Measurements from ENCODE around the gene ANO7.

- TF ChIP-seq, protein P1, sequence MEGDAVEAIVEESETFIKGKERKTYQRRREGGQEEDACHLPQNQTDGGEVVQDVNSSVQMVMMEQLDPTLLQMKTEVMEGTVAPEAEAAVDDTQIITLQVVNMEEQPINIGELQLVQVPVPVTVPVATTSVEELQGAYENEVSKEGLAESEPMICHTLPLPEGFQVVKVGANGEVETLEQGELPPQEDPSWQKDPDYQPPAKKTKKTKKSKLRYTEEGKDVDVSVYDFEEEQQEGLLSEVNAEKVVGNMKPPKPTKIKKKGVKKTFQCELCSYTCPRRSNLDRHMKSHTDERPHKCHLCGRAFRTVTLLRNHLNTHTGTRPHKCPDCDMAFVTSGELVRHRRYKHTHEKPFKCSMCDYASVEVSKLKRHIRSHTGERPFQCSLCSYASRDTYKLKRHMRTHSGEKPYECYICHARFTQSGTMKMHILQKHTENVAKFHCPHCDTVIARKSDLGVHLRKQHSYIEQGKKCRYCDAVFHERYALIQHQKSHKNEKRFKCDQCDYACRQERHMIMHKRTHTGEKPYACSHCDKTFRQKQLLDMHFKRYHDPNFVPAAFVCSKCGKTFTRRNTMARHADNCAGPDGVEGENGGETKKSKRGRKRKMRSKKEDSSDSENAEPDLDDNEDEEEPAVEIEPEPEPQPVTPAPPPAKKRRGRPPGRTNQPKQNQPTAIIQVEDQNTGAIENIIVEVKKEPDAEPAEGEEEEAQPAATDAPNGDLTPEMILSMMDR (IDR thresholded peaks at IDR 0.05), result no peak
- no peak for TF ChIP-seq POLR2A (IDR thresholded peaks at IDR 0.05)
Measured at GRCh38 chr2:241229563-241230401, 41.3 kb downstream of the ANO7 start.

Measured in sigmoid colon (tissue), 3 donors.